GM10266 (cell line): ENCODE results near the gene LDHA.
"Not testable (repeated sequence)": the region's sequence is repeated elsewhere in the genome, so short reads cannot be mapped to it uniquely, and the experiment has no call there.

Source experiments
- DNase-seq: peaks from one replicate; pipeline ENCODE4 v3.0.0; 2012; ENCODE audit errors: extremely low spot score
- CTCF ChIP-seq: IDR thresholded peaks from 2 replicates; pipeline ENCODE4 v1.5.1; 2012; ENCODE audit warnings: mild to moderate bottlenecking, low read depth; ENCODE audit not compliant: control insufficient read depth, insufficient read depth; ENCODE audit errors: missing control alignments

The LDHA gene

DNA sequence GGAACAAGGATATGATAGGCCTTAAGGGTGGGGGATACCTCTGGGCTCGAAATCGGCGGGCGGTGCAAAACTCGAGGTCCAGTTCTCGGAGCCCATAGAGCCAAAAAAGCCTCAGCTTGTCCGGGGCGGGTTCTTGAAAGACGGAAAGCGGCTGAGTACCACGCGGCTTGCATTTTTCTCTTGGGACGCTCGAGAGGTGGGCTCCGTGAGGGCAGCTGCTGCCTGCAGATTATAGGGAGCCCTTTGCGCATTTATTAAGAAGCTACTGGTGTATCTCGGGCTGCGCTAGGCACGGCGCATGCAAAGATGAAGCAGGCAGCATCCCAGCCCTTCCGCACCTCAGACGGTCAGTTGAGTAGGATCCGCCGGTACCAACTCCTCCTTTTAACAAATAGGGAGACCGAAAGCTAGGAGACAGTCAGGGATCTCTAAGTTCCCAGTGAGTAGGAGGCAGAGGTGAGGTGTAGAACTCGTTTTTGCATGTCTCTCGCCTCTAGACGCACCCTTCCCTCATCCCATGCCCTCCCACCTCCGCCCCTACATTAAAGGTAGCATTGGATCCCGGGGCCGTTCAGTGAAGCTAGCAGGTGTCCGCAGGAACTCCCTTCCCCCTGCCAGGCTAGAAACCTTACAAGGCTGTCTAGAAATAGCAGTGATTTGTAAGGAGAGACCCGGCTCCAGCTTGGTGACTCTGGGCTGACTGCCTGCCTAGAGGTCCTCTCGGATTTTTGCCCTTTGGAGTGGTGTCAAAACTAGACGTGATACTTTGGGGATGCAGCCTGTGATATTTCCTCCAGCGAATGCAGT, 768 bp downstream of the LDHA start:
- no peak for DNase-seq
- no peak for TF ChIP-seq CTCF

DNA sequence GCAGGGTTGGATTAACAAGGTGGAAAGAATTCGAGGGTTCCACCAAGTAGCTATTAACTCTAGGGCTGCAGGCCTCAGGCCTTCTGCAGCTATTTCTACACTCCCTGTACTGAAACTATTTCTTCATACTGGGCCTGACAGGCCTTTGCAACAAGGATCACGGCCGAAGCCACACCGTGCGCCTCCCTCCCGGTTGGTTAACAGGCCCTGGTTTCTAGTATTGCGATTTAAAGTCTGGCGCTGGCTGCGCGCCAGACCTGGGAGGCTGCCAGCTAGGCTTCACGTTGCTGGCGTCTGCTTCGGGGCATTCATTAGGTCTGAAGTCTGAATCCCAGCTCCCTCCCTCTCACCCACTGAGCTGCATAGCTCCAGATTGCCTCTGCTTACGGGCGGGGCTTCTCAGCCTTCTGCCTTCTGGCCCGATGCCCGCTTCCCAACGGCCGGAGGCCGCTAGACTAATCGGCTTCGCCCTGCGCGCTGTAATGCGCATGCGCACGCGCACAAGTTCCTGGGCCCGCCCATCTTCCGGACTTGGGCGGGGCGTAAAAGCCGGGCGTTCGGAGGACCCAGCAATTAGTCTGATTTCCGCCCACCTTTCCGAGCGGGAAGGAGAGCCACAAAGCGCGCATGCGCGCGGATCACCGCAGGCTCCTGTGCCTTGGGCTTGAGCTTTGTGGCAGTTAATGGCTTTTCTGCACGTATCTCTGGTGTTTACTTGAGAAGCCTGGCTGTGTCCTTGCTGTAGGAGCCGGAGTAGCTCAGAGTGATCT, 1.6 kb downstream of the LDHA start:
- no peak for TF ChIP-seq CTCF
- DNase-seq: peak; percentile 95

DNA sequence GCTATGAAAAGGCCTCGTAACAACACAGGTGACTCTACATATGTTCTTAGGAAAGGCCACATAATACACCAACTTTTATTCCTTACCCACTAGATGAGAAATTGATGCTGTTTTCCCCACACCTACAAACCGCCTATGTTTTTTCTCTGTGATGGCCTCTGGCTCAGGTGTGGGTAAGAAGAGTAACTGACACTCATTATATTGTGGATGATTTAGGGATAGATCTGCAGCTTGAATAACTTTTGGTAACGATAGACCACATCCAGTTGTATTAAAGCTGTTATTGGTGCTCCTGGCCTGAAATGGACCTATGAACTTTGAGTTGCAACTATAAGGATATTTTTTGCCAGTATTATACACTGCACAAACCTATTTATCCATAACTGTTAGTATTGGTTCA, 3.6 kb downstream of the LDHA start:
- TF ChIP-seq CTCF: no peak
- no peak for DNase-seq

DNA sequence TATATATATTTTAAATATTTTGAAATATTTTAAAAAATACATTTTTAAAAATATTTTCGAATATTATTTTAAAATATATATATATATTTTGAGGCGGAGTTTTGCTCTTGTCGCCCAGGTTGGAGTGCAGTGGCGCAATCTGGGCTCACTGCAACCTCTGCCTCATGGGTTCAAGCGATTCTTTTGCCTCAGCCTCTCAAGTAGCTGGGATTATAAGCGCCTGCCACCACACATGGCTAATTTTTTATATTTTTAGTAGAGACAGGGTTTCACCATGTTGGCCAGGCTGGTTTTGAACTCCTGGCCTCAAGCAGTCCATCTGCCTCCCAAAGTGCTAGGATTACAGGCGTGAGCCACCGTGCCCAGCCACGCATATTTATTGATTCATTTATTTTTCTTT, 6.7 kb downstream of the LDHA start:
- not testable (repeated sequence) for DNase-seq

GRCh38 chr11:18404062-18404461, 9.7 kb downstream of the LDHA start:
- DNase-seq: no peak
- TF ChIP-seq CTCF: no peak

DNA sequence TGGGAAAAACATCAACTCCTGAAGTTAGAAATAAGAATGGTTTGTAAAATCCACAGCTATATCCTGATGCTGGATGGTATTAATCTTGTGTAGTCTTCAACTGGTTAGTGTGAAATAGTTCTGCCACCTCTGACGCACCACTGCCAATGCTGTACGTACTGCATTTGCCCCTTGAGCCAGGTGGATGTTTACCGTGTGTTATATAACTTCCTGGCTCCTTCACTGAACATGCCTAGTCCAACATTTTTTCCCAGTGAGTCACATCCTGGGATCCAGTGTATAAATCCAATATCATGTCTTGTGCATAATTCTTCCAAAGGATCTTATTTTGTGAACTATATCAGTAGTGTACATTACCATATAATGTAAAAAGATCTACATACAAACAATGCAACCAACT, 13.0 kb downstream of the LDHA start:
- not testable (repeated sequence) for DNase-seq

GRCh38 chr11:18408558-18409291, 14.4 kb downstream of the LDHA start:
- no peak for TF ChIP-seq CTCF
- DNase-seq: no peak

- no peak for DNase-seq
- TF ChIP-seq CTCF: no peak
Observed at GRCh38 chr11:18416459-18416858, 22.1 kb downstream of the LDHA start.
